GM23248 (cell line): ENCODE measurements around the gene MYF6. TPM values are rescaled to one million over a fixed set of nuclear protein-coding genes. Genes with fewer than 3 reads are reported as not detected.

Experiments
- DNase-seq: peaks from one replicate; pipeline ENCODE4 v3.0.0-alpha.2; 2015
- H2AFZ ChIP-seq: fragments of 200-600 bp; sonication (generic); 2 replicates; pipeline ENCODE4 v1.6.1; 2016; ENCODE audit warnings: antibody characterized with exemption
- H3F3A ChIP-seq: fragments of 200-600 bp; sonication (generic); 2 replicates; pipeline ENCODE4 v1.6.1; 2016; ENCODE audit warnings: mild to moderate bottlenecking, antibody characterized with exemption, mixed run types; ENCODE audit not compliant: insufficient read depth
- H3K27ac ChIP-seq: fragments of 200-600 bp; sonication (generic); 2 replicates; pipeline ENCODE4 v1.5.1; 2016; ENCODE audit warnings: mild to moderate bottlenecking
- H3K27me3 ChIP-seq: fragments of 200-600 bp; sonication (generic); replicated peaks from 2 replicates; pipeline ENCODE4 v1.6.1; 2016; ENCODE audit warnings: mild to moderate bottlenecking; ENCODE audit not compliant: insufficient read depth
- H3K36me3 ChIP-seq: fragments of 200-600 bp; sonication (generic); 2 replicates; pipeline ENCODE4 v1.6.1; 2016; ENCODE audit warnings: low read depth, mild to moderate bottlenecking
- H3K4me1 ChIP-seq: fragments of 200-600 bp; sonication (generic); 2 replicates; pipeline ENCODE4 v1.6.1; 2016; ENCODE audit warnings: mild to moderate bottlenecking; ENCODE audit not compliant: insufficient read depth
- H3K4me2 ChIP-seq: fragments of 200-600 bp; sonication (generic); one replicate; pipeline ENCODE4 v1.6.1; 2016; ENCODE audit warnings: mild to moderate bottlenecking; ENCODE audit not compliant: unreplicated experiment
- H3K4me3 ChIP-seq: fragments of 200-600 bp; sonication (generic); 2 replicates; pipeline ENCODE4 v1.5.1; 2016; ENCODE audit warnings: mild to moderate bottlenecking
- H3K79me2 ChIP-seq: fragments of 200-600 bp; sonication (generic); 2 replicates; pipeline ENCODE4 v1.6.1; 2016; ENCODE audit warnings: mild to moderate bottlenecking; ENCODE audit not compliant: insufficient read depth
- H3K9ac ChIP-seq: fragments of 200-600 bp; sonication (generic); 2 replicates; pipeline ENCODE4 v1.6.1; 2016; ENCODE audit warnings: mild to moderate bottlenecking
- H3K9me2 ChIP-seq: fragments of 200-600 bp; sonication (generic); 2 replicates; pipeline ENCODE4 v1.6.1; 2016; ENCODE audit warnings: mixed run types, mild to moderate bottlenecking, moderate library complexity; ENCODE audit not compliant: insufficient read depth
- H3K9me3 ChIP-seq: fragments of 200-600 bp; sonication (generic); one replicate; pipeline ENCODE4 v1.6.1; 2017; ENCODE audit warnings: low read depth
- H4K20me1 ChIP-seq: fragments of 200-600 bp; sonication (generic); 2 replicates; pipeline ENCODE4 v1.6.0; 2016; ENCODE audit not compliant: insufficient read depth
- EZH2 ChIP-seq: fragments of 200-600 bp; sonication (generic); IDR thresholded peaks from 2 replicates; pipeline ENCODE4 v1.6.1; 2018; ENCODE audit warnings: antibody characterized with exemption, mild to moderate bottlenecking; ENCODE audit not compliant: insufficient read depth, poor library complexity, severe bottlenecking
- EZH2phosphoT487 ChIP-seq: fragments of 200-600 bp; sonication (generic); IDR thresholded peaks from 2 replicates; pipeline ENCODE4 v1.6.1; 2018; ENCODE audit warnings: antibody characterized with exemption, moderate library complexity, mild to moderate bottlenecking, low read depth; ENCODE audit not compliant: insufficient read depth
- WGBS, 2 experiments: methylation state at CpG; one replicate each; pipeline ENCODE4 v1.1.6; 2015 to 2017; ENCODE audit warnings: low lambda C conversion rate in 2 of 2, low coverage in 1 of 2; ENCODE audit errors: missing lambda C conversion rate in 2 of 2; 5-methylcytosine and 5-hydroxymethylcytosine counted together
- in situ Hi-C: fragments of 300-500 bp; cut with MboI; formaldehyde crosslinking; loops from 2 replicates; pipeline ENCODE4 v1.15.0; 2020
- polyA plus RNA-seq: library from polyadenylated mRNA; unstranded; fragments of >200 nt; fragmentation: Nextera tagmentation; extraction: Ambion mirVana; gene quantifications from 2 replicates; pipeline ENCODE4 v1.2.1, GENCODE V29; 2016
- total RNA-seq: library from RNA; depleted of rRNA; stranded (reverse); fragments of >200 nt; shearing (Covaris generic); gene quantifications from 2 replicates; pipeline ENCODE4 v1.2.3, GENCODE V29; 2014

Gene MYF6
- total and polyA plus RNA-seq, 2 experiments from 2014 or later: not detected

DNA sequence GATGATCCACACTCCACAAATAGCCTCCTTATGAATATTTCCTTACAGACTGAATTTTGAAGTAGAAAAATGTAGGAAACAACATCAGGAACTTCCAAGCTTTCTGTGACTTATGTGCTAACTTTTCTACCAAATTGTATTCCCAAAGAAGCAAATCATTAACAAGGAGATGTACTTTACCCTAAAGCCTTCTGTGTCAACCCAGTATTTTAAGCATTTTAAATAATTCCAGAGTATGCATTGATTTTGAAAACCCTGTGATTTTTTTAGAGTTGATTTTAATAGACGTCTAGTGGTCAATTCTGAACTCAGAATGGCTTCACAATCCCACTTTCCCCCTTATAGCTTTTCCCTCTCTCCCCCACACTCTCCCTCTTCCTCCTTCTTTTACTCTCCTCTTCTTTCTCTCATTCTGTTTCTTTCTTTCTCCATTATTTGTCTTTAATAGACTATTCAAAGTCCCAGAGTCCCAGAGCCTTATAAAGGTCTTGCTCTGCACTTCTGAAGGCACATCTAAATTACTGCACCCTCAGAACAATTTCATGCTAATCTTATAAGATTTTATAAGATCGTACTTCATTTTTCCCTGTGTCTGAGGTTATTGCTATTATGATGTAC, 10.1 kb upstream of the MYF6 start:
- no peaks in the 10 kb centered on the region for H3K36me3 ChIP-seq
- 0 out of 2 replicates have a peak, but pooled peaks cover 2% of the 10 kb centered on the region for H3F3A ChIP-seq
- no peak overlapping the region for H3K9ac ChIP-seq
- H3K9me2 ChIP-seq: no peaks in the 10 kb centered on the region; the same call in 1 of the 2 replicates
- H2AFZ ChIP-seq: peak overlapping the region; percentile 74
- H3K4me3 ChIP-seq: no peak overlapping the region
- H3K4me2 ChIP-seq: no peak overlapping the region
- no peaks in the 10 kb centered on the region for H4K20me1 ChIP-seq
- no peaks in the 10 kb centered on the region for H3K79me2 ChIP-seq
- TF ChIP-seq EZH2phosphoT487: no peak
- no peak for TF ChIP-seq EZH2
- no peaks in the 10 kb centered on the region for H3K27me3 ChIP-seq
- peaks cover 7% of the 10 kb centered on the region for H3K4me1 ChIP-seq
- H3K9me3 ChIP-seq: no peaks in the 10 kb centered on the region
- in situ Hi-C loops: no loop called here
- WGBS, 2 experiments: 87 to 90% methylated on average over 2 of the region's 2 CpGs
- no peak for DNase-seq
- no peak overlapping the region for H3K27ac ChIP-seq

DNA sequence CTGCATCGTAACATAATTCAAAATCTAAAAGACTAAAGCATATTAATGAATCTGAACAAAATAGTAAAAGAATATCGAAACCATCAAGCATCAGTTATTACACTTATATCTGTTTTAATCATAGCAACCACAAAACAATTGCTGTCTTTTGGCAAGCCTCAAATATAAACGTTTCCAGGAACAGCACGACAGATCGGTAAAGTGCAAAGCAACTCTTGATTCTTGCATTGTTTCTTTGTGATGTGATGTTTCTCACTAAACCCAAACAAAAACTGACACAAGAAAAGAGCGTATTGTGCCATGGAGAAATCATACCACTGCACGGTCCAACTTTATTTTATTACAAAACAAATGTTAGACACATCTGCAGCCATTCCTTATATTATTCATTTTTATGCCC, 9.2 kb upstream of the MYF6 start:
- Histone ChIP-seq H3K4me2 (peak overlapping the region; percentile 41), H3K36me3 (no peaks in the 10 kb centered on the region), H3K4me1 (peaks cover 16% of the 10 kb centered on the region), H3K9me2 (no peaks in the 10 kb centered on the region; the same call in 1 of the 2 replicates), H2AFZ (peak overlapping the region; percentile 74), H3K79me2 (no peaks in the 10 kb centered on the region), H3K9me3 (no peaks in the 10 kb centered on the region), H3K9ac (no peak overlapping the region), H3K4me3 (peak overlapping the region; percentile 24), H3F3A (peaks cover 11% of the 10 kb centered on the region; the same call in 1 of the 2 replicates), H4K20me1 (no peaks in the 10 kb centered on the region), H3K27me3 (no peaks in the 10 kb centered on the region), H3K27ac (no peak overlapping the region)
- 18 to 19% methylated on average over 7 of the region's 7 CpGs for WGBS, 2 experiments
- TF ChIP-seq EZH2 (no peak), EZH2phosphoT487 (no peak)
- DNase-seq: peak; percentile 18
- in situ Hi-C loops: no loop called here

DNA sequence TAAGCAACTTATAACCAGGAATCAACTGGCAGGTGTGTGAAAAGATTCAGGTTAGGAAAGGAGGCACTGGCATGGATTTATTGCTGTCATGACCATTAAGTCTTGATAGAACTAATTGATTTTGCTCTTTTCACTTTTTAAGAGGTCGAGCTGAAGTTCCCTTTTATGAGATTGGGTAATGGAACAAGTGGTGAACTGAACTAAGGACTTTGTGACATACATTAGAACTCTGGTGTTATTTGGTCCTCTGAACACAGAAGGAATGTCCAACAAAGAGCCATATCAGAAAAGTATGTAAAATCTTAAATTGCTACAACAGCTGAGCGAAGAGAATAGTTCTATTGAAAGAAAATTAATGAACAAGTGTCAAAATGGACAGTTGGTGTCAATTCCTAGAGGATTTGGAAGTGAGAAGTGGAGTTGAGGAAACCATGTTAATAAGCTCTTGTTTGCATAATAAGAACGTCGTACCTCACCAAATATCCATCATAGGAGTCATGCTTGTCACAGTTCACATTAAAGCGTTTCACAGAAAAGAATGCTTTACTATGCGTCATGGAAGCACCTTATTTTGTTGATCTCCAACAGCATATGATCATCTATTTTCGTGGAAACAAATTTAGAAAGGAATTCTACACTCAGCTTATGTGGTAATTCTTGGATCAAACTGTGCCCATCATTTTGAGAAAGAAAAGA, 8.4 kb upstream of the MYF6 start:
- Histone ChIP-seq H3K79me2 (no peaks in the 10 kb centered on the region), H3K4me3 (no peak overlapping the region), H3K9ac (no peak overlapping the region), H3K9me3 (no peaks in the 10 kb centered on the region), H3K4me2 (peak overlapping the region; percentile 41), H3F3A (peaks cover 15% of the 10 kb centered on the region; the same call in 1 of the 2 replicates), H3K9me2 (no peaks in the 10 kb centered on the region; the same call in 1 of the 2 replicates), H3K27ac (no peak overlapping the region), H3K36me3 (no peaks in the 10 kb centered on the region), H2AFZ (peak overlapping the region; percentile 74; the same call in 1 of the 2 replicates), H4K20me1 (no peaks in the 10 kb centered on the region), H3K27me3 (no peaks in the 10 kb centered on the region), H3K4me1 (peaks cover 19% of the 10 kb centered on the region)
- TF ChIP-seq EZH2: no peak
- no peak for TF ChIP-seq EZH2phosphoT487
- no peak for DNase-seq
- WGBS, 2 experiments: 93% methylated on average over 7 of the region's 7 CpGs
- in situ Hi-C loops: no loop called here

DNA sequence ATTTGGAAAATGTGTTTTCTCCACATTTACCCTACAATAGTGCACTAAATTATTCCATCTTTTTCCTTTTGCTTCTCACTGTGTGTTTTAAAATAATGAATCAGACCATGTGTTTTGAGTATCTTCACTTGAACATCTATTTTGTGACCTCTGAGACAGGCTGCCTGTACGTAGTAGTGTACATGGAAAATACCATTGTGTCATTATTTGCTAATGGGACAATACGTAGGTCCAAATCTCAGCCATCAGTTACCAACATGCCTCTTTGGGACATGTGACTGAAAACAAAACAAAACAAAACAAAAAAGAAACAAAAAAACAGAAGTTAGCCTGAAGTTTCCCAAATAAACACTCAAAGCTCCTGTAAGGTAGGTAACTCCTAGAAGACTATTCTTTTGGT, 7.1 kb upstream of the MYF6 start:
- WGBS, 2 experiments: 93 to 95% methylated on average over 2 of the region's 2 CpGs
- no peaks in the 10 kb centered on the region for H3K79me2 ChIP-seq
- DNase-seq: no peak
- H3K4me3 ChIP-seq: no peak overlapping the region
- TF ChIP-seq EZH2phosphoT487: no peak
- no peak for TF ChIP-seq EZH2
- H3F3A ChIP-seq: peaks cover 15% of the 10 kb centered on the region; the same call in 1 of the 2 replicates
- H3K9me2 ChIP-seq: no peaks in the 10 kb centered on the region
- H3K27ac ChIP-seq: no peak overlapping the region
- H3K27me3 ChIP-seq: no peaks in the 10 kb centered on the region
- H3K9ac ChIP-seq: no peak overlapping the region
- no peak overlapping the region for H3K4me2 ChIP-seq
- peaks cover 19% of the 10 kb centered on the region for H3K4me1 ChIP-seq
- no peaks in the 10 kb centered on the region for H3K9me3 ChIP-seq
- no peaks in the 10 kb centered on the region for H4K20me1 ChIP-seq
- no peaks in the 10 kb centered on the region for H3K36me3 ChIP-seq
- in situ Hi-C loops: no loop called here
- H2AFZ ChIP-seq: no peak overlapping the region
